K562 (cell line): ENCODE data around the gene USP4. TPM values are rescaled to one million over a fixed set of nuclear protein-coding genes. Genes with fewer than 3 reads are reported as not detected.

ENCODE experiments used
- BRD9 ChIP-seq: fragments of 450-650 bp; IDR thresholded peaks from 2 replicates; pipeline ENCODE4 v1.6.1; 2018; ENCODE audit warnings: low read depth; ENCODE audit not compliant: partially characterized antibody
- CBFB ChIP-seq: sonication (generic); formaldehyde crosslinking; IDR thresholded peaks from 2 replicates; pipeline ENCODE4 v1.4.0; 2020; ENCODE audit warnings: mild to moderate bottlenecking, missing genetic modification reagents
- CBX3 ChIP-seq, 2 experiments: IDR thresholded peaks; 1 replicate in 1 of 2; 2 replicates in 1 of 2; pipeline ENCODE4 v1.6.1; 2012; ENCODE audit warnings: inconsistent platforms in 2 of 2, low read length in 2 of 2, borderline replicate concordance in 1 of 2, control low read depth in 1 of 2
- CSDE1 ChIP-seq, 2 experiments: fragments of 450-650 bp; IDR thresholded peaks; 2 replicates each; pipeline ENCODE4 v1.6.1; 2016; ENCODE audit warnings: mild to moderate bottlenecking in 1 of 2
- CTCFL ChIP-seq: IDR thresholded peaks from 2 replicates; pipeline ENCODE4 v1.6.1; 2011; ENCODE audit warnings: borderline replicate concordance, low read depth, mild to moderate bottlenecking, moderate library complexity, low read length; ENCODE audit not compliant: insufficient read depth, poor library complexity, severe bottlenecking
- FOS ChIP-seq: IDR thresholded peaks from 3 replicates; pipeline ENCODE4 v1.6.1; 2011; ENCODE audit not compliant: insufficient read length; ENCODE audit errors: extremely low read depth
- MECOM ChIP-seq: fragments of 250-450 bp; sonication (Bioruptor Pico); IDR thresholded peaks from 2 replicates; pipeline ENCODE4 v1.8.0; 2022; ENCODE audit warnings: inconsistent platforms
- NFXL1 ChIP-seq: fragments of 450-650 bp; formaldehyde crosslinking; IDR thresholded peaks from 2 replicates; pipeline ENCODE4 v1.4.0; 2021; ENCODE audit warnings: mild to moderate bottlenecking
- RUNX1 ChIP-seq: sonication (generic); IDR thresholded peaks from 2 replicates; pipeline ENCODE4 v1.6.1; 2016; ENCODE audit warnings: antibody characterized with exemption, low read depth
- TCF3 ChIP-seq: sonication (generic); formaldehyde crosslinking; IDR thresholded peaks from 2 replicates; pipeline ENCODE4 v1.4.0; 2020; ENCODE audit warnings: mild to moderate bottlenecking, missing genetic modification reagents
- TFAM ChIP-seq: fragments of 250-450 bp; sonication (Bioruptor Pico); conservative IDR thresholded peaks from 2 replicates; pipeline ENCODE4 v1.5.0; 2021; ENCODE audit warnings: mild to moderate bottlenecking, moderate library complexity
- VEZF1 ChIP-seq: fragments of 200-800 bp; sonication (Bioruptor generic); IDR thresholded peaks from 2 replicates; pipeline ENCODE4 v1.6.1; 2017; ENCODE audit warnings: missing genetic modification characterization, missing compliant biosample characterization
- ZNF253 ChIP-seq: fragments of 250-450 bp; sonication (Bioruptor Pico); conservative IDR thresholded peaks from 2 replicates; pipeline ENCODE4 v1.6.1; 2021; ENCODE audit warnings: mild to moderate bottlenecking
- ZNF830 ChIP-seq: fragments of 250-450 bp; sonication (Bioruptor Pico); IDR thresholded peaks from 2 replicates; pipeline ENCODE4 v1.5.0; 2021; ENCODE audit warnings: mild to moderate bottlenecking
- polyA plus RNA-seq, 8 experiments: library from polyadenylated mRNA; depleted of rRNA in 4 of 8; stranded (reverse) in 5 of 8; unstranded in 3 of 8; fragments of >200 nt; fragmentation: Nextera tagmentation in 2 of 8; fragmentation: Illumina TruSeq in 1 of 8; extraction: Ambion mirVana in 2 of 8; extraction: Trizol in 1 of 8; gene quantifications; 2 replicates each; pipeline versions ENCODE4 v1.2.1 to v1.2.3, GENCODE V29; 2011 to 2014; ENCODE audit warnings: inconsistent platforms in 1 of 8, missing spikeins in 1 of 8
- total RNA-seq, 7 experiments: library from RNA; depleted of rRNA in 6 of 7; stranded (reverse); fragments of >200 nt in 6 of 7; fragmentation: Illumina TruSeq in 2 of 7; extraction: Trizol in 2 of 7; gene quantifications; 2 replicates each; pipeline versions ENCODE4 v1.2.1 to v1.2.3, GENCODE V29; 2011 to 2021; ENCODE audit warnings: low replicate concordance in 1 of 7
- TF ChIP-seq, protein P1 (sequence below): fragments of 450-650 bp; IDR thresholded peaks from one replicate; pipeline ENCODE4 v1.6.1; 2018; ENCODE audit warnings: mild to moderate bottlenecking, moderate library complexity; ENCODE audit not compliant: partially characterized antibody
- TF ChIP-seq, protein P2 (sequence below): sonication (generic); formaldehyde crosslinking; IDR thresholded peaks from 2 replicates; pipeline ENCODE4 v1.8.0; 2022; ENCODE audit warnings: mild to moderate bottlenecking, missing genetic modification reagents

USP4 gene
- total and polyA plus RNA-seq, 9 of the 15 experiments (the other 6 are each of a cell fraction or from before 2014, with no cell fraction given), result 11.8 to 40.4 (median 22.9) TPM

- TF ChIP-seq CTCFL (peak; percentile 77), CSDE1 (IDR thresholded peaks at IDR 0.05) (no peak; a peak in 1 of 4 replicates), CBX3 (IDR thresholded peaks at IDR 0.05; ENCODE audit: borderline replicate concordance in 1 of 2, low read length in 2 of 2) (peak in 1 of 2 experiments; percentile 73; a peak in 2 of 3 replicates), BRD9 (peak; percentile 60), VEZF1 (CRISPR knock-in tag) (peak; percentile 76), TCF3 (CRISPR knock-in tag) (peak; percentile 35), ZNF253 (CRISPR knock-in tag) (no peak), NFXL1 (CRISPR knock-in tag) (no peak), ZNF830 (CRISPR knock-in tag) (no peak), FOS (no peak), MECOM (CRISPR knock-in tag) (0 out of 2 replicates have a peak, but pooled peaks have one; percentile 29), CBFB (CRISPR knock-in tag) (peak; percentile 91), RUNX1 (no peak), TFAM (no peak)
- TF ChIP-seq, protein P1, sequence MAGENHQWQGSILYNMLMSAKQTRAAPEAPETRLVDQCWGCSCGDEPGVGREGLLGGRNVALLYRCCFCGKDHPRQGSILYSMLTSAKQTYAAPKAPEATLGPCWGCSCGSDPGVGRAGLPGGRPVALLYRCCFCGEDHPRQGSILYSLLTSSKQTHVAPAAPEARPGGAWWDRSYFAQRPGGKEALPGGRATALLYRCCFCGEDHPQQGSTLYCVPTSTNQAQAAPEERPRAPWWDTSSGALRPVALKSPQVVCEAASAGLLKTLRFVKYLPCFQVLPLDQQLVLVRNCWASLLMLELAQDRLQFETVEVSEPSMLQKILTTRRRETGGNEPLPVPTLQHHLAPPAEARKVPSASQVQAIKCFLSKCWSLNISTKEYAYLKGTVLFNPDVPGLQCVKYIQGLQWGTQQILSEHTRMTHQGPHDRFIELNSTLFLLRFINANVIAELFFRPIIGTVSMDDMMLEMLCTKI, result no peak
- TF ChIP-seq, protein P2, sequence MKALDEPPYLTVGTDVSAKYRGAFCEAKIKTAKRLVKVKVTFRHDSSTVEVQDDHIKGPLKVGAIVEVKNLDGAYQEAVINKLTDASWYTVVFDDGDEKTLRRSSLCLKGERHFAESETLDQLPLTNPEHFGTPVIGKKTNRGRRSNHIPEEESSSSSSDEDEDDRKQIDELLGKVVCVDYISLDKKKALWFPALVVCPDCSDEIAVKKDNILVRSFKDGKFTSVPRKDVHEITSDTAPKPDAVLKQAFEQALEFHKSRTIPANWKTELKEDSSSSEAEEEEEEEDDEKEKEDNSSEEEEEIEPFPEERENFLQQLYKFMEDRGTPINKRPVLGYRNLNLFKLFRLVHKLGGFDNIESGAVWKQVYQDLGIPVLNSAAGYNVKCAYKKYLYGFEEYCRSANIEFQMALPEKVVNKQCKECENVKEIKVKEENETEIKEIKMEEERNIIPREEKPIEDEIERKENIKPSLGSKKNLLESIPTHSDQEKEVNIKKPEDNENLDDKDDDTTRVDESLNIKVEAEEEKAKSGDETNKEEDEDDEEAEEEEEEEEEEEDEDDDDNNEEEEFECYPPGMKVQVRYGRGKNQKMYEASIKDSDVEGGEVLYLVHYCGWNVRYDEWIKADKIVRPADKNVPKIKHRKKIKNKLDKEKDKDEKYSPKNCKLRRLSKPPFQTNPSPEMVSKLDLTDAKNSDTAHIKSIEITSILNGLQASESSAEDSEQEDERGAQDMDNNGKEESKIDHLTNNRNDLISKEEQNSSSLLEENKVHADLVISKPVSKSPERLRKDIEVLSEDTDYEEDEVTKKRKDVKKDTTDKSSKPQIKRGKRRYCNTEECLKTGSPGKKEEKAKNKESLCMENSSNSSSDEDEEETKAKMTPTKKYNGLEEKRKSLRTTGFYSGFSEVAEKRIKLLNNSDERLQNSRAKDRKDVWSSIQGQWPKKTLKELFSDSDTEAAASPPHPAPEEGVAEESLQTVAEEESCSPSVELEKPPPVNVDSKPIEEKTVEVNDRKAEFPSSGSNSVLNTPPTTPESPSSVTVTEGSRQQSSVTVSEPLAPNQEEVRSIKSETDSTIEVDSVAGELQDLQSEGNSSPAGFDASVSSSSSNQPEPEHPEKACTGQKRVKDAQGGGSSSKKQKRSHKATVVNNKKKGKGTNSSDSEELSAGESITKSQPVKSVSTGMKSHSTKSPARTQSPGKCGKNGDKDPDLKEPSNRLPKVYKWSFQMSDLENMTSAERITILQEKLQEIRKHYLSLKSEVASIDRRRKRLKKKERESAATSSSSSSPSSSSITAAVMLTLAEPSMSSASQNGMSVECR, result peak; percentile 86
Observed at GRCh38 chr3:49339941-49340800, at the start of gene USP4 (continued).
